Islet precursor cell (in vitro differentiated cells): ENCODE data around the gene PKIB.
"Not testable (repeated sequence)": the region's sequence is repeated elsewhere in the genome, so short reads cannot be mapped to it uniquely, and the experiment has no call there.

ENCODE experiments used
- DNase-seq: peaks from one replicate; pipeline ENCODE4 v3.0.0-alpha.2; 2018

The PKIB gene, protein sequence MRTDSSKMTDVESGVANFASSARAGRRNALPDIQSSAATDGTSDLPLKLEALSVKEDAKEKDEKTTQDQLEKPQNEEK

GRCh38 chr6:122609881-122610689 is at the start of gene PKIB:
TSS of gene PKIB (plus strand) at chr6:122610405. CDS start at chr6:122717795, 107,390 bp downstream.
- DNase-seq = peak; percentile 79

DNA sequence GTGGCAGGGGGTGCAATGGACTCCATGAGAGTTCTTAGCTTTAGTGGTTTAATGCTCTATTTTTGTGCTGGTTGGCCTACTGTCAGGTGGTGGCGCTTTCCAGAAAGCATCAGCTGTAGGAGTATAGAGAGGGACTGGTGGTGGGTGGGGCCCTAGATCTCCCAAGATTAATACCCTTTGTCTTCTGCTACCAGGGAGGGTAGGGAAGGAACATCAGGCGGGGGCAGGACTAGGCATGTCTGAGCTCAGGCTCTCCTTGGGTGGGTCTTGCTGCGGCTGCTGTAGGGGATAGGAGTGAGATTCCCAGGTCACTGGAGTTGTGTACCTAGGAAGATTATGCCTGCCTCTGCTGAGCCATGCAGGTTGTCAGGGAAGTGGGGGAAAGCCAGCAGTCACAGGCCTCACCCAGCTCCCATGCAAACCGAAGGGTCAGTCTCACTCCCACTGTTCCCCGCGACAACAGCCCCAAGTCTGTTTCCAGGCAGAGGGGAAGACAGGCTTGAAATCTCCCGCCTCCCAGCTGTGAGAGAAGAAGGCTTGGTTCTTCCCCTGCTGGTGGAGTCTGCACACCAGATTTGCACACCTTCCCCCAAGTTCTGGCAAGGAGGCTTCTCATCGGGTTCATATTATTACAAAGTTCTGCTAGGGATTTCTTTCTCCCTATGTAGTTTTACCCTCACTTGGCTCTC is 46.7 kb upstream of the PKIB start:
- no peak for DNase-seq

GRCh38 chr6:122564230-122564629 is 46.0 kb upstream of the PKIB start:
- DNase-seq = no peak

GRCh38 chr6:122565708-122566107 is 44.5 kb upstream of the PKIB start:
- no peak for DNase-seq

GRCh38 chr6:122567034-122567433 is 43.2 kb upstream of the PKIB start:
- no peak for DNase-seq

GRCh38 chr6:122568350-122568749 is 41.9 kb upstream of the PKIB start:
- DNase-seq = no peak

DNA sequence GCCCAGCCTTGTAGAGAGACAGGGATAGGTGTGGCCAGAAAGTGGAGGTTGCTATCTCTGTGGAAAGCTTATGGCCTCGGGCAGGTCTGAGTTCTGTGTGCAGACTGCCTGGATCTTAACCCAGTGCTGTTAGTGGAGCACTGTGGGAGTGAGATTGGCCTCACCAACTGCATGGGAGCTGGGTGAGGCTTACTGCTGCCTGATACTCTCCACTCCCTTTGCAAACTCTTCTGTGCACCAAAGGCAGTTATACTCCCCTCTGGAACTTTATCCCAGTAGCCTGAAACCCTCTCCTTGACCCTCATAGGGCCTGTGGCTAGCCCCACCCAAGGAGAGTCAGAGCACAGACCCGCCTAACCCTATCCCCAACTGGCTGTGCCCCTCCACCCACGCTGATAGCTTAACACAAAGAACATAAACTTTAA is 41.4 kb upstream of the PKIB start:
- DNase-seq = no peak

DNA sequence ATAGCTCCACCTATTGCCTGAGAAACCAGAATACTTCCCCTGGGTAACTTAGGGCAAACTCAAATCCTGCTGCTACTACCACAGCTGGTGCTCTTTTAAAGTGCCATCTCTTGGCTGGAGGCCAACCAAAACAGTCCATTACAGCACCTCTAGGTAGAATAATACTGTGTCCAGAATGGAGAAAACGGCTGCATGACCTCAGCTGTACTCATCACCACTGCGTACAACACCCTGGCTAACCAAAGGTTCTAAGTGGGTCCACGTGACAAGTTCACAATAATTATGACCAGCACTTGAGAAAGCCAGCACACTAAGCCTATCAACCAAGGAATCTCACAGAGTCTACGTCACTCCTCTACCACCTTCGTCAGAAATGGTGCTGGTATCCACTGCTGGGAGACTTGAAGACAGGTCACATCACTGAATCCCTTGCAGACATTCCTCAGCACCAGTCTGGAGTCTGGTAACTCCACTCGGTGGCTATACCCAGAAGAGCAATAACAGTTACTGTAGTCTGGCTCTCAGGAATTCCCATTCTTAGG is 40.9 kb upstream of the PKIB start:
- DNase-seq = peak; percentile 60

GRCh38 chr6:122571888-122572287 is 38.3 kb upstream of the PKIB start:
- no peak for DNase-seq

DNA sequence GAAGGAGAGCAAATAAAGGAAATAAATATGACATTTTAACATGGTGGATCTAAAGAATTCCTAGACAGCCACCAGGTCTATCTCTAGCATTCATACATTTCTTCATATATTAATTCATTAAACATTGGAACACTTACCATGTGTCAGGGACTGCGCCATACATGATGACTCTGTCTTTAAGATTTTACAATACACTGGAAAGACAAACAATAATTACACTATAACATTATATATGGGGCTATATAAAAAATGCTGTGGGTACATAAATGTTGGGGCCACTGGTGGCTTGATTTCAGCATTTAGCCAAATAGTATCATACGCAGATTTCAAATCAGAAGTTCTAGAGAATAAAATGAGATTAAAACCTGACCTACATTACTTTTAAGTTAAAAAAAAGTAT is 33.3 kb upstream of the PKIB start:
- DNase-seq = no peak

GRCh38 chr6:122578961-122579360 is 31.2 kb upstream of the PKIB start:
- DNase-seq = no peak

DNA sequence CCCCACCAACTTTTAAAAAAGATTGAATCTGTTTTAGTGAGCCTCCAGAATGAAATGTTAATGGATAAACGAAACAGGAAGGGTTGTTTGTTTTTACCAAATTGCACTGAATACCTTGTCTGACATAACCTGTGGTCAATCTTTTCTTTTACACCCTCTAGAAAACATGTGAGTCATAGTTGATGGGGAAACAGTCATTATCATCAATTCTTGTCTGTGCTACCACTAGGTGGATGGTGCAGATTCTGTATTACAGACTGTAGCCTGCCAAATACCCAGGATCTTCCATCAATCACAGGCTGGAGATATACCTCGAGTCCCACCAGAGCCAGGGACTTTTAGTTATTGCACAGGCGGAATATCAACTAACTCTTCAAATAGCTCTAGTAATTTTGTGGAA is 29.5 kb upstream of the PKIB start:
- DNase-seq = no peak

DNA sequence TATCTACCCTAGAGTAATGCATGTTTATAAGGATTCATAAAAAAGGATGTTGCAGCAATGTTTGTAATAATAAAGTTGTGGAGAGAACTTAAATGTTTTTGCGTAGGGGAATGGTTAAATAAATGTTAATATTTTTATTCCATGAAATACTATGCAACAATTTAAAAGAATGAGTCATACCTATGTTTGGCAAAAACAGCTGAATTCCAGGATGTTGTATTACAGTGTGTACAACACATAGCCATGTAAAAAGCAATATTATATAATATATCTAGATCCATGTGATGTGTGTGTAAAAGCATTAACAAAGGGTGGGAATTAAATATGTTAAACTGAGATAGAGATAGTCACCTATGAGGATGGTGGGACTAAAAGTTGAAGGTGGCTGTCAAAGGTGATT is 21.1 kb upstream of the PKIB start:
- DNase-seq = no peak

DNA sequence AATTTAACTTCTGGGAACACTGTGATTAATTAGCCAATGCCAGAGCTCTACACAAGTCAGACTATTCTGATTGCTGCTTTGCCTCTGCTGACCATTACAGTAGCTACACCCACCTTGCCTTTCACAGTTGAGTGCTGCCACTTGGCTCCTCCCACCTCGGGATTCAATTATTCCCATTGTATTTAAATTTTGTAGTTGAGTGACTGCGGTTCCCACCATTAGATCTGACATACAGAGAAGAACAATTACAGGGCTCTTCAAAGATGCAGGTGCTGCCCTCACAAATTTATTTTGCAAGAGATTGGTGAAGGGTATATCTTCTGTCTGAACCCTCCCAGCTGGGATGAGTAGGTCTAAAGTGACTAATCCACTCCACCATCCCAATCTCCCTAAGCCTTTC is 11.9 kb upstream of the PKIB start:
- not testable (repeated sequence) for DNase-seq

DNA sequence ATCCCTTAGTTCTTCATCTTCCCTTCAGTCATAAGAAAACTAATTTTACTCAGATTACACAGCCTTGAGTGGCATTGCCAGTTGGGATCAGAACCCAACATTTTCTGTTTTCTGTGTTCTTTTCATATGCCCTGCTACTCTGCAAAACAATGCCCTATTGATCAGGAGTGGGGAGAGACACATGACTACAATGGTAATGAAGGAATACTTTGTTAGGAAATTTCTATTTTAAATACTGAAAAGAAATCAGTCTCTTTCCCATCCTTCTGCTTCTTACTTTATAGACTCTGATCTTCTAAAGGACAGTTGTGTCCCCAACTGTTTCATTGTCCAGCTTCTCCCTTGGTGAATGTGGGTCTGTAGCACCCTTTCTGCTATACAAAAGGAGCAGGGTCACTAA is 5.5 kb upstream of the PKIB start:
- DNase-seq = no peak

- no peak for DNase-seq
Observed at GRCh38 chr6:122610690-122611455, 668 bp downstream of the PKIB start.

GRCh38 chr6:122612838-122613237 is 2.6 kb downstream of the PKIB start:
- no peak for DNase-seq

DNA sequence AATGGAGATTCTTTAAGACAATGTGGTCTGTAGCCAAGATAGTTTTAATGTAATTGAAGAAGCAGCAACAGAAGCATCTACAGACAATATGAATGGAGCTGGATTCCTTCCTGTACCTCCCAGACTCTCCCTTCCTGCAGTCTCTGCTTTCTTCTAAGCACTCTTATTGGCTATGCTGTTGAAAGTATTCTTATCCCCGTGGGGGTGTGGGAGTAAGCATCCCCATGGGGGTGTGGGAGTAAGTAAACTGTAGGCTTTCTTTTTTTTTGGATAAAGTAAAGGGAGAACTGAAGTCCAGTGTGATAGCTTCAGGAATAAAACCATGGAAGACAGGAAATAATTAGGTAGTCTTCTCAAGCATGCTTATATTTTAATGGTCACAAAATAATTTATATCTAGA is 4.1 kb downstream of the PKIB start:
- no peak for DNase-seq

DNA sequence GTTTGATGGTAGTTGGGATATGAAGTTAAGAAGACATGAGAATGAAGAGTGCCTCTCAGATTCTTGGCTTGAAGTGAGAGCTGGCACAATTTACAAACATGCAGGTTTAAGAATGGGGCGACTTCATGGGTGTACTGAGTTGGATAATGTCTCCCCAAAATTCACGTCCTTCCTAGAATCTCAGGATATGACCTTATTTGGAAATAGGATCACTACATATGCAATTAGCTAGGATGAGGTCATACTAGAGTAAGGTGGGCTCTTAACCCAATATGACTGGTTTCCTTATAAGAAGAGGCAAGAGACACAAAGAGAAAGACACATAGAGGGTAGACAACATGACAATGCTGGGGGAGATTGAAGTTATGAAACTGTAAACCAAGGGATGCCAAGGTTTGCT is 5.2 kb downstream of the PKIB start:
- DNase-seq = no peak

DNA sequence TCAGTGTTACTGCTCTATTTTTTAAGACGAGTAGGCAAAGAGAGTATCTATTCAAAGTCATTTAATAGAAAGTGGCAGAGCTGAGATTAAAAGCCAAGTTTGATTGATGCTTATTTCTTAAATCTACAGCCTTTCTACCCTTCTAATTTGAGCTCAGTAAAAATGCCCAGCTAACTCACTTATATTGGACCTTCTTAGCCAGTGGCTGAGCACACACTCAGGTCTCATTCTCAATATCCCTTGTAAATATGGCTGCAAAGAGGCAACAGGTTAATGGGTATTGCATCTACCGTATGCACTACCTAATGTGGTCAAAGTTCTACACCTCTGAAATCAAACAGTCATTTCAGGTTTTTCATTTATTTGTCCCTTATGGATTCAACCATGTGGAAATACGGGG is 6.7 kb downstream of the PKIB start:
- DNase-seq = no peak

GRCh38 chr6:122619309-122619708 is 9.1 kb downstream of the PKIB start:
- no peak for DNase-seq

DNA sequence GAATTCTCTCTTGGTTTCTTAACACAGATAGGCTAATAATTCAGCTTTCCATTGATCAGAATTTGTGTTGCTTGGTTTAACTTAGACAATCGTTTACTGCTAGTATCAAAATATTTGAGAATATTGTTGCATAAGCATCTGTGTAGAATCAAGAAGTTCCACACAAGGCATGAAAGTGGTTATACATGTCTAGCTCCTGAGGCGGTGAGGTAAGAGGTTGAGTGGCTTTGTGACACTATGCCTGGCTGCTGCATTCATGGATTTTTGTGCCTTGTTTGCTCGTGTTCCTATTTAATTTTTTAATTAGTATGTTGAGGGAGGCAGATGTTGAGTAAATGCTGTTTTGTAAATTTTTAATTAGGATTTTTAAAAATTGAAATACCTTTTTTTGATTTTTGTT is 10.2 kb downstream of the PKIB start:
- DNase-seq = no peak

- no peak for DNase-seq
Observed at GRCh38 chr6:122620902-122621301, 10.7 kb downstream of the PKIB start.
